Neural cell (in vitro differentiated cells): ENCODE measurements around the gene WNT16.

Experiments used
- CTCF ChIP-seq: fragments of 450-650 bp; IDR thresholded peaks from 2 replicates; pipeline ENCODE4 v1.5.1; 2014; ENCODE audit warnings: antibody characterized with exemption, mild to moderate bottlenecking, moderate library complexity; ENCODE audit not compliant: poor library complexity, severe bottlenecking
- EP300 ChIP-seq: fragments of 450-650 bp; conservative IDR thresholded peaks from 2 replicates; pipeline ENCODE4 v1.6.1; 2014; ENCODE audit warnings: antibody characterized with exemption, mild to moderate bottlenecking, moderate library complexity; ENCODE audit not compliant: poor library complexity, severe bottlenecking
- MXI1 ChIP-seq: fragments of 450-650 bp; conservative IDR thresholded peaks from 2 replicates; pipeline ENCODE4 v1.6.1; 2014; ENCODE audit warnings: antibody characterized with exemption, mild to moderate bottlenecking; ENCODE audit not compliant: poor library complexity, severe bottlenecking
- RAD21 ChIP-seq: fragments of 450-650 bp; conservative IDR thresholded peaks from 2 replicates; pipeline ENCODE4 v1.6.1; 2014; ENCODE audit warnings: antibody characterized with exemption, mild to moderate bottlenecking, moderate library complexity
- REST ChIP-seq: IDR thresholded peaks from 2 replicates; pipeline ENCODE4 v1.6.1; 2012; ENCODE audit warnings: borderline replicate concordance
- TAF1 ChIP-seq: IDR thresholded peaks from 2 replicates; pipeline ENCODE4 v1.6.1; 2012; ENCODE audit warnings: low read depth

GRCh38 chr7:121313220-121313792 is 15.5 kb upstream of the WNT16 start:
- TF ChIP-seq CTCF (no peak), RAD21 (no peak), MXI1 (no peak), TAF1 (no peak), REST (no peak), EP300 (no peak)
